Thyroid gland (tissue), 4 donors: ENCODE measurements around the gene ASIC2. TPM values are rescaled to one million over a fixed set of nuclear protein-coding genes. Genes with fewer than 3 reads are reported as not detected.

Experiments used
- DNase-seq, 2 donors: peaks; one replicate each; pipeline ENCODE4 v3.0.0-alpha.2; 2019
- H3K27ac ChIP-seq, 3 donors: fragments of 200-600 bp; sonication (generic); 1 replicate in 2 of 3; 2 replicates in 1 of 3; pipeline ENCODE4 v1.5.1; 2016 to 2019; ENCODE audit warnings: mild to moderate bottlenecking in 1 of 3, moderate library complexity in 1 of 3
- H3K27me3 ChIP-seq: fragments of 200-600 bp; sonication (generic); one replicate; pipeline ENCODE4 v1.5.1; 2019
- H3K36me3 ChIP-seq, 2 donors: fragments of 200-600 bp; sonication (generic); one replicate each; pipeline ENCODE4 v1.5.1; 2016 to 2019
- H3K4me1 ChIP-seq, 2 donors: fragments of 200-600 bp; sonication (generic); one replicate each; pipeline ENCODE4 v1.5.1; 2017 to 2019
- H3K4me3 ChIP-seq, 3 donors: fragments of 200-600 bp; sonication (generic); replicated peaks in 1 of 3; 1 replicate in 2 of 3; 2 replicates in 1 of 3; pipeline ENCODE4 v1.5.1; 2016; ENCODE audit warnings: mild to moderate bottlenecking in 1 of 3
- H3K9me3 ChIP-seq: fragments of 200-600 bp; sonication (generic); one replicate; pipeline ENCODE4 v1.5.1; 2017
- CTCF ChIP-seq, 6 experiments: fragments of 200-600 bp in 3 of 6; fragments of 450-650 bp in 3 of 6; sonication (generic) in 3 of 6; IDR thresholded peaks; one replicate each; pipeline ENCODE4 v1.5.1; 2016 to 2019; ENCODE audit warnings: antibody characterized with exemption in 6 of 6, mild to moderate bottlenecking in 2 of 6, inconsistent platforms in 1 of 6, moderate library complexity in 1 of 6
- POLR2A ChIP-seq, 2 donors: fragments of 450-650 bp; IDR thresholded peaks; one replicate each; pipeline ENCODE4 v1.6.1; 2017; ENCODE audit warnings: antibody characterized with exemption in 2 of 2, mild to moderate bottlenecking in 2 of 2, moderate library complexity in 1 of 2
- WGBS, 2 donors: methylation state at CpG; one replicate each; pipeline ENCODE4 v1.1.5; 2017; 5-methylcytosine and 5-hydroxymethylcytosine counted together
- intact Hi-C: fragments of 100-400 bp; cut with DNase I; formaldehyde crosslinking; loops from one replicate; pipeline ENCODE4 v1.15.1; 2023
- total RNA-seq, 4 donors: library from RNA; depleted of rRNA; stranded (reverse); fragments of >200 nt; gene quantifications; one replicate each; pipeline ENCODE4 v1.2.3, GENCODE V29; 2016

Gene ASIC2
- total RNA-seq, 4 donors from 2014 or later: not detected

- Histone ChIP-seq H3K9me3 (no peaks in the 10 kb centered on the region), H3K36me3 (no peaks in the 10 kb centered on the region), H3K4me1 (peaks cover 0 to 10% of the 10 kb centered on the region in 2 donors), H3K27ac (no peak overlapping the region), H3K4me3 (no peak overlapping the region), H3K27me3 (peaks cover 10% of the 10 kb centered on the region)
- 74 to 76% methylated on average over 8 of the region's 8 CpGs for WGBS, 2 donors
- TF ChIP-seq CTCF (IDR thresholded peaks at IDR 0.05): no peak
- intact Hi-C loops: no loop called here
- no peak for DNase-seq
Measured at GRCh38 chr17:33290253-33290652, 2.8 kb downstream of the ASIC2 start.

GRCh38 chr17:33288954-33289353 lies 4.1 kb downstream of the ASIC2 start:
- no peak overlapping the region for H3K4me3 ChIP-seq
- no peak for DNase-seq
- no peak overlapping the region for H3K27ac ChIP-seq
- peaks cover 0 to 11% of the 10 kb centered on the region in 2 donors for H3K4me1 ChIP-seq
- 17 to 30% methylated on average over 1 of the region's 1 CpG for WGBS, 2 donors
- H3K27me3 ChIP-seq: peaks cover 10% of the 10 kb centered on the region
- no peaks in the 10 kb centered on the region for H3K36me3 ChIP-seq
- intact Hi-C loops: no loop called here
- H3K9me3 ChIP-seq: no peaks in the 10 kb centered on the region
- TF ChIP-seq POLR2A (IDR thresholded peaks at IDR 0.05): no peak

GRCh38 chr17:33287096-33287725 lies 5.9 kb downstream of the ASIC2 start:
- TF ChIP-seq POLR2A (IDR thresholded peaks at IDR 0.05) (no peak), CTCF (IDR thresholded peaks at IDR 0.05) (no peak)
- no peaks in the 10 kb centered on the region for H3K36me3 ChIP-seq
- WGBS, 2 donors: 59 to 81% methylated on average over 3 of the region's 3 CpGs
- H3K4me3 ChIP-seq: no peak overlapping the region
- no peaks in the 10 kb centered on the region for H3K9me3 ChIP-seq
- peaks cover 0 to 6% of the 10 kb centered on the region in 2 donors for H3K4me1 ChIP-seq
- DNase-seq: no peak
- intact Hi-C loops: no loop called here
- H3K27me3 ChIP-seq: peaks cover 3% of the 10 kb centered on the region
- no peak overlapping the region for H3K27ac ChIP-seq

- Histone ChIP-seq H3K4me1 (peaks cover 0 to 6% of the 10 kb centered on the region in 2 donors), H3K27ac (no peak overlapping the region), H3K36me3 (no peaks in the 10 kb centered on the region), H3K9me3 (no peaks in the 10 kb centered on the region), H3K4me3 (no peak overlapping the region), H3K27me3 (no peaks in the 10 kb centered on the region)
- no peak for DNase-seq
- no peak for TF ChIP-seq CTCF (IDR thresholded peaks at IDR 0.05)
- no peak for TF ChIP-seq POLR2A (IDR thresholded peaks at IDR 0.05)
- intact Hi-C loops: no loop called here
- 74 to 87% methylated on average over 3 of the region's 3 CpGs for WGBS, 2 donors
Measured at GRCh38 chr17:33285413-33285812, 7.7 kb downstream of the ASIC2 start.

GRCh38 chr17:33284022-33284421 lies 9.1 kb downstream of the ASIC2 start:
- DNase-seq: peak; percentile 23 to 46
- no peak overlapping the region for H3K27ac ChIP-seq

More at GRCh38 chr17:33284022-33284421, 9.1 kb downstream of the ASIC2 start:
- no peak overlapping the region for H3K4me3 ChIP-seq
- WGBS, 2 donors: 25 to 34% methylated on average over 4 of the region's 4 CpGs
- H3K27me3 ChIP-seq: no peaks in the 10 kb centered on the region
- intact Hi-C loops: no loop called here
- TF ChIP-seq POLR2A (IDR thresholded peaks at IDR 0.05): no peak
- TF ChIP-seq CTCF (IDR thresholded peaks at IDR 0.05): no peak
- H3K36me3 ChIP-seq: no peaks in the 10 kb centered on the region
- peaks cover 0 to 6% of the 10 kb centered on the region in 2 donors for H3K4me1 ChIP-seq
- H3K9me3 ChIP-seq: no peaks in the 10 kb centered on the region
